Hematopoietic multipotent progenitor cell treated with erythropoietin and hydrocortisone succinate and interleukin-3 and kit ligand, for 17 days (in vitro differentiated cells): ENCODE measurements around the gene MARK2.

Source experiments
- DNase-seq: peaks from one replicate; pipeline ENCODE4 v3.0.0-alpha.2; 2015; ENCODE audit warnings: low spot score

Gene MARK2

DNA sequence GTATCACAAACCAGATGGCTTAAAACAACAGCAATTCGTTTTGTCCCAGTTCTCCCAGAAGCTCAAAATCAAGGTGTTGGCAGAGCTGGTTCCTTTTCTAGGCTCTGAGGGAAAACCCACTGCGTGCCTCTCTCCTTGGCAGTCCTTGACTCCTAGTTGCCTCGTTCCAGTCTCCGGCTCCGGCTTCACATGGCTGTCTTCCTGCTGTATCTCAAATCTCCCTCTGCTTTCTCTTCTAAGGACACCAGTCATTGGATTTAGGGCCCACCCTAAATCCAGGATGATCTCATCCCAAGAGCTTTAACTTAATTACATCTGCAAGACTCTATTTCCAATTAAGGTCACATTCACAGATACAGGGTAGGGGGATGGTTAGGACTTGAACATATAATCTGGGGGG is 90.7 kb downstream of the MARK2 start:
- no peak for DNase-seq

DNA sequence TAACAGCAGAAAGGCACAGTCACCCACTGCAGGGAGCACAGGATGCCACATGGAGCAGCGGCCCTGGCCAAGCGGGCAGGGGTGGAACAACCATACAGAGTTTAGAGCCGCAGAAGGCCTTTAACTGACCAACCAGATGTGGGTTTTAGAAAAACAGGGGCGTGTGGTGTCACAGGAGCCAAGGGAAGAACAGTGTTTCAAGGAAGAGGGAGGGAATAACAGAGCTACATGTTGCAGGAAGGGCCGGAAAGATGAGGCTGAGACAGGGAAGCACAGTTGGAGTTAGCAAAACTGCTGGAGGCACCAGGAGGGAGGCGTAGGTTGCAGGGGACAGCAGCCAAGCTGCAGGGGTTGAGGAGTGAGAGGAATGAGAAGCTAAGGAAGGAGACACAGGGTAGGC is 92.1 kb downstream of the MARK2 start:
- DNase-seq: no peak

DNA sequence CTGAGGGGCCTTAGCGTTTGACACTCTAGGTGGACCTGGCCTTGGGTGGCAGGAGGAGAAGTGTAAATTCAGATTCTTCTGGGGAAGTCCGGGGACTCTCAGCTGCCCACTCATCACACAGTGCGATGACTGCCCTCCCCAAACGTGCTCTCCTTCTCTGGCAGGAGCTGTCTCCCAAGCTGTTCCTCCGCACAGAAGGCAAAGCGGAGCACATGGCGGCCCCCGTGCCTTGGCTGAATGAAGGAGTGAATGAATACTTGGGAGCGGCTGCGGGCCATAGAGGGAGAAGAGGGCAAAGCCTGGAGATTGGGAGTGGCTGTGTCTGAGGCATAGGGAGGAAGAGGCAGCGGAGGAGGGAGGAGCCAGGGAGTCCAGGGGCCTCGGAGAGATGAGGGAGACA is 93.0 kb downstream of the MARK2 start:
- no peak for DNase-seq

GRCh38 chr11:63933459-63933858 is 94.5 kb downstream of the MARK2 start:
- no peak for DNase-seq

DNA sequence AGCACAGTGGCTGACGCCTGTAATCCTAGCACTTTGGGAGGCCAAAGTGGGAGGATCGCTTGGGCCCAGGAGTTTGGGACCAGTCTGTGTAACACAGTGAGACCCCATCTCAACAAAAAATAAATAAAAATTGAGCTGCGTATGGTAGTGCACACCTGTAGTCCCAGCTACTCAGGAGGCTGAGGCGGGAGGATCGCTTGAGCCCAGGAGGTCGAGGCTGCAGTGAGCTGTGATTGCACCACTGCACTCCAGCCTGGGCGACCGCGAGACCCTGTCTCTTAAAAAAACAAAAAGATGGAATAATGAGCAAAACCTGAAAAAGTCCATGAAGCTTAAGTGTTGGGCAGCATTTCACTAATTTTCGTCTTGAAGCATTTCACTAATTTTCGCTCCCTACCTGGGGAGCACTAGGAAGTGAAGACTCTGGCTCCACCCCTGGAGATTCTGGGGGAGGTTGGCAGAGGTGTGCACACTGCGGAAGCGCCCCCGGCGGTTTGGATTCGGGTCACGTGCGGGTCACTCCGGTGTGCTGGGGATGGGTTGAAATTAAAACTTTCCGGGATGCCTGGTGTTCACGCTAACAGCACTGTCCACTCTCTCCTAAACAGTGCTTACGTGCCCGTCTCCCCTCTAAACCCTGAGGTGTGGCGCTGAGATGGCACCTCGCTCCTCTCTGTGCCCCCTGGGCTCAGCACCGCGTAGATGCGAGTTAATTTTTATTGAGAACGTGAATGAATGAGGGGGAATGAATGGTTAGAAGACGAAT is 99.0 kb downstream of the MARK2 start:
- DNase-seq: no peak

DNA sequence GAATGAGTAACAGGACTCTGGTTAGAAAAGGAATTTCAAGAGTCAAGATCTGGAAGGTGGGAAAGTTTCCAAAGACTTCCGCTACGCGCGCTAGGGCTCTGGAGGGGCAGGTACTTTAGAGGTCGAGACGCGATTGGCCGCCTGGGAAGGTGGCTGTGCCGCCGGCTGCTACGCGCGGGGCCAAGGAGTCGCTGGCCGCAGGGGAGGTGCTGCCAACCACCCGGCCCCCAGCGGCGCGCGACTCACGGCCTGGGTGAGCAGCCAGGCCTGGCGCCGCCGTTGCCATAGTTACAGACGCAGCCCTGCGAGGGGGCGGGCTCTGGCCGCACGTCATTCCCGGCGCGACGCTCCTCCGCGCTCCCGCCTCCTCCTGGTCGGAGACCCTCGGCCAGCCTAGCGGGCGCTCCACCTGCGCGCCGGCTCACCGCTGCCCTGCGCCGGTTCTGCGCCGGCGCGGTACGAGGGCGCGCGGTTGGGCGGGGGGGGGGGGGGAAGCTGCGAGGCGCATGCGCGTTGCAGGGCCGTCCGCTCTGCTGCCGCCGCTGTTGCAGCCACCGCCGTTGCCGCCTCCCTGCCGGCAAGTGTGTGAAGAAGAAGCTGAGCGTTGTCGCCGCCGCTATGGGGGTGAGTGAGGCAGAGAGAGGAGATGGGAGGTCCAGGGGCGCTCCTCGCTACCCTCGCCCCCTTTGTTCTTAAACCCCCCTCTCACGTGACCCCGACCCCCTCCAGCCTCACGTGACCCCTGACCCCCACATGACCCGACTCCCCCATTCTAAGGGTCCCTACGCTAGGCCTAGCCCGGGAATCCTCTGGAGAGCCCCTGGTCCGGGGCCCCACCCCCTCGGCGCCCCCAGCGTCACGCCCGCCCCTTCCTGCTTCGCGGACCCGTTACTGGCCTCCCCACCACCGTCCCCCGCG is 99.8 kb downstream of the MARK2 start, which contains the start of gene NAA40:
Gene NAA40 (plus strand): TSS at position 524 of the 918 bp plus-strand sequence. CDS start 95 bp downstream, at position 619.
- DNase-seq: peak; percentile 92

DNA sequence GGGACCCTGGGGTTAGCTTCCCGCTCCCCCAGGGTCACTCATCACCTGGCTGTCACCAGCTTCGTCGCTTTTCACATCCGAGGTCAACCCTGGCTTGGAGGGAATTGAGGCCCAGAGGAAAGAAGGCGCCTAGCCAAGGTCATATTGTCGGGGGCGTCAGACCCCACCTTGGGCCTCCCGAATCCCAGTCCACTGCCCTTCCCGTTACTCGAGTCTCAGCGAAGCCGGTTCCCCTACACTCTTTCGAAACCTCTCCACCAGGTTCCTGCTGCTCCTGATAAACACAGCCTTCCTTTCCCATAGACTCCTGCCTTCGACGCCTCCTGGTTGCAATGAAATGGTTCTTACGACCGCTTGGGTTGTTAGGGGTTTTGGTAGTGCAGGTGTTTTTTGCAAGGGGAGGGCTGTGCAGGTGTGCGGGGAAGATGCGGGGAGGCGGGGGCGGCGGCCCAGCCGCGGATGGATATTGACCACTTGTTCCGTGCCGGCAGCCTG is 100.5 kb downstream of the MARK2 start:
- DNase-seq: peak; percentile 25

DNA sequence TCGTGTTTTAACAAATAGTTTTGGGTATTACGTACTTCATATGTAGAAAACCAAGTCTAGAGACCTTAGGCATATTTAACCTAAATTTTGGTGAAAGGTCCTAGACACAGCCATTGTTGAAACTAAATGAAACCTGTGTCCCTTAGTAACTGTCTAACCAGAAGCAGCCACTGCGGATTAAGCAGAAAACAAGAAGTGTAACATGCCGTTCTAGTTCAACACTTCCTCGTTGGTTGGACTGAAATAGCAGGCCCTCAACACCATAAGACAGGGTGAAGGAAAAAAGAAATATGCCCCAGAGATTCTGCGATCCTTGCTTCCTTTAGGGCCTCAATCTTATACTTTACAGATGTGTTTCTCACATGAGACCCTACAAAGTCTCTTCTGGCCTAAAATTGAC is 101.9 kb downstream of the MARK2 start:
- no peak for DNase-seq

- no peak for DNase-seq
Observed at GRCh38 chr11:63941901-63942300, 103.0 kb downstream of the MARK2 start.

GRCh38 chr11:63942803-63943202 is 103.9 kb downstream of the MARK2 start:
- DNase-seq: no peak

DNA sequence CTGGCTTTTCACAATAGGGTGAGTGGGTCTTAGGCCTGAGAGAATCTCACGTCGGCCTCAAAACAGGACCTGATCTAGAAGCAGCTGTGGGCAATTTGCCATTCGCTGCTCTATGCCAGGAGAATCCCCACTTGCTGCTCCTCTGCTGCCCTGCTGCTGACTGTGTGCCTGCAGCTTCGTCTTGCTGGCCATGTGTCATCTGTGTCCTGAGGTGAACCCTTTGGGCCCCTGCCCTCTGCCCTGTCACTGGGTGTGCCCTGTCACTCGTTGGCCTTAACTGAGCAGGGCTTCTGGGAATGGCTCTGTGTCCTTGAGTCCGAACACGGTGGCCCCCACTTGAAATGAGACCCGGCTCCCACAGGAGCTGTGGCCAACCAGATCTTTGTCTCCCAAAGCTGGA is 106.1 kb downstream of the MARK2 start:
- peak; percentile 74 for DNase-seq

DNA sequence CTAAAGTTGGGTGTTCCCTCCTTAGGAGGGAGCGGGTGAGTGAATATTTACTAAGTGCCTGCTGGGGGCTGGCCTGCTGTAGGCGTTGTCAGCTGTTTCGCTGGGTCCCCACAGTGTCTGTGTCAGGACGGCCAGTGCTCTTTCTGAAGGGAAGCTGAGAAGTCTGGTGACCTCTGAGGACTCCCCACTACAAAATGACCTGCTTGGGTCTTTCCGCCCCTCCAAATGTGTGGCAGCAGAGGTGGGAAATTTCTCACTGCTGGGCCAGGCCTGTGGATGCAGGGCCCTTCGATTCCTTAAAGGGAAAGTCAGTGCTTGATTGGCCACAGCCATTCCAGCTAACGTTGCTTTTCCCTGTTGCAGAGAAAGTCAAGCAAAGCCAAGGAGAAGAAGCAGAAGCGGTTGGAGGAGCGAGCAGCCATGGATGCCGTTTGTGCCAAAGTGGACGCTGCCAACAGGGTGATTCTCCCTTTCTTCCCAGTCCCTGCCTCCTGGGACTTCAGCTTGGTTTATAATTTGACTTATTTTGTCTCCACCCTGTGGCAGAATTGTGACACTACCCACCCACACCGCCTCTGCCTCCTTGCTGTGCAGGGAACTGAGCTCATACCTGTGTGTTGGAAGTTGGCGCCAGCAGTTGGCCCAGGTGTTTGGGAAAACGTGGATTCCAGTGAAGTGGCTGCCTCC is 106.7 kb downstream of the MARK2 start:
- peak; percentile 73 for DNase-seq

GRCh38 chr11:63951779-63952536 is 113.0 kb downstream of the MARK2 start:
- DNase-seq: no peak

DNA sequence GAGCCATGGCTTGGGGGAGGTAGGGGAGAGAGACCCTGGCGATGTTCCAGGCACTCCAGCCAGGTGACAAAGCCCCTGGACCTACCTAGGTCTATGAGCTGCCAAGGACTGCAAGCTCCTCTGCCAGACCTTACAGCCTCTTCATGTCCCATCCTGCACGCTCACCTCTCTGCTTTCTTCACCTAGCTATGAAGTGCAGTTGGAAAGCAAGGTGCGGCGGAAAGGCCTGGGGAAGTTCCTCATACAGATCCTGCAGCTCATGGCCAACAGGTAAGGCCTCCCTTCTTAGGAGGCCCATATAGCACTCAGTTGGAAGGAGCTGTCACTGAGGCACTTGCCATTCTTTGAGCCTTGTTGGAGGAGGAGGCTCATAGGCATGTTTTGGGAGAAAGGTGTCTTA is 113.7 kb downstream of the MARK2 start:
- DNase-seq: no peak

- no peak for DNase-seq
Observed at GRCh38 chr11:63958008-63958407, 119.1 kb downstream of the MARK2 start.
